B cell (primary cell): ENCODE measurements around the gene TMEM106B. TPM values are rescaled to one million over a fixed set of nuclear protein-coding genes. Genes with fewer than 3 reads are reported as not detected.
"Not testable (repeated sequence)": the region's sequence is repeated elsewhere in the genome, so short reads cannot be mapped to it uniquely, and the experiment has no call there.

Experiments used
- ATAC-seq: fragments of 200-7000 bp; cut with Tn5 transposase; one replicate; pipeline ENCODE4 v1.10.0; 2021; ENCODE audit warnings: low read depth, mild to moderate bottlenecking, moderate number of reproducible peaks, moderate library complexity
- CTCF ChIA-PET: fragments of 350-600 bp; sonication (Branson Sonifier 250); formaldehyde crosslinking; loops from one replicate; lab custom pipeline; 2021; ENCODE audit warnings: antibody characterized with exemption, inconsistent platforms; lab: Charles Lee
- POLR2A ChIA-PET: fragments of 350-600 bp; sonication (Branson Sonifier 250); formaldehyde crosslinking; loops from one replicate; lab custom pipeline; 2021; ENCODE audit warnings: antibody characterized with exemption; lab: Charles Lee
- DNase-seq: peaks from one replicate; pipeline ENCODE4 v3.0.0; 2013
- H2AFZ ChIP-seq: 2 replicates; pipeline ENCODE4 v1.6.1; 2012; ENCODE audit warnings: mild to moderate bottlenecking, low read depth, low read length; ENCODE audit not compliant: insufficient read depth, poor library complexity, severe bottlenecking
- H3K27ac ChIP-seq, 2 donors: 1 replicate in 1 of 2; 2 replicates in 1 of 2; pipeline ENCODE4 v1.5.1; 2012 to 2013; ENCODE audit warnings: low read length in 2 of 2, mild to moderate bottlenecking in 2 of 2, moderate library complexity in 1 of 2
- H3K27me3 ChIP-seq, 4 experiments: fragments of 200-600 bp in 1 of 4; sonication (generic) in 1 of 4; replicated peaks in 1 of 4; 1 replicate in 2 of 4; 2 replicates in 2 of 4; pipeline versions ENCODE4 v1.6.1 to v1.7.0; 2013 to 2016; ENCODE audit warnings: low read length in 3 of 4, mild to moderate bottlenecking in 2 of 4, mixed read lengths in 1 of 4, moderate library complexity in 1 of 4; ENCODE audit not compliant: insufficient read depth in 4 of 4, control insufficient read depth in 3 of 4; ENCODE audit errors: control extremely low read depth in 1 of 4
- H3K36me3 ChIP-seq, 2 experiments: replicated peaks in 1 of 2; 1 replicate in 1 of 2; 2 replicates in 1 of 2; pipeline versions ENCODE4 v1.6.1 to v1.7.1; 2013; ENCODE audit warnings: low read length in 1 of 2; ENCODE audit not compliant: insufficient read depth in 2 of 2, control insufficient read depth in 1 of 2; ENCODE audit errors: control extremely low read depth in 1 of 2, extremely low read depth in 1 of 2
- H3K4me1 ChIP-seq, 2 donors: fragments of 200-600 bp in 1 of 2; sonication (generic) in 1 of 2; 1 replicate in 1 of 2; 2 replicates in 1 of 2; pipeline versions ENCODE4 v1.5.1 to v1.6.1; 2013 to 2017; ENCODE audit warnings: low read length in 2 of 2; ENCODE audit not compliant: control insufficient read depth in 2 of 2, insufficient read depth in 2 of 2
- H3K4me2 ChIP-seq: replicated peaks from 2 replicates; pipeline ENCODE3; 2012; ENCODE audit warnings: mild to moderate bottlenecking, low read depth, low read length; ENCODE audit not compliant: poor library complexity, severe bottlenecking
- H3K4me3 ChIP-seq, 5 experiments: fragments of 200-600 bp in 1 of 5; sonication (generic) in 1 of 5; 1 replicate in 3 of 5; 2 replicates in 2 of 5; pipeline versions ENCODE4 v1.5.1 to v1.7.0; 2011 to 2016; ENCODE audit warnings: low read length in 4 of 5, mild to moderate bottlenecking in 4 of 5, low read depth in 2 of 5, control low read depth in 1 of 5, moderate library complexity in 1 of 5; ENCODE audit not compliant: insufficient read depth in 1 of 5; ENCODE audit errors: control extremely low read depth in 1 of 5, extremely low read depth in 1 of 5
- H3K79me2 ChIP-seq: fragments of 200-600 bp; sonication (generic); one replicate; pipeline ENCODE4 v1.6.0; 2016; ENCODE audit warnings: low read length; ENCODE audit not compliant: control insufficient read depth, insufficient read depth
- H3K9ac ChIP-seq: fragments of 200-600 bp; sonication (generic); 2 replicates; pipeline ENCODE4 v1.6.1; 2017; ENCODE audit warnings: mild to moderate bottlenecking, low read length, moderate library complexity
- H3K9me3 ChIP-seq, 3 donors: one replicate each; pipeline versions ENCODE4 v1.6.1 to v1.7.1; 2013; ENCODE audit warnings: low read length in 2 of 3; ENCODE audit not compliant: control insufficient read depth in 2 of 3, insufficient read depth in 1 of 3; ENCODE audit errors: control extremely low read depth in 1 of 3
- H4K20me1 ChIP-seq: 2 replicates; pipeline ENCODE4 v1.6.0; 2012; ENCODE audit warnings: mild to moderate bottlenecking, low read length; ENCODE audit not compliant: insufficient read depth, control insufficient read depth, poor library complexity, severe bottlenecking
- H3K27ac Mint-ChIP-seq: one replicate; pipeline ENCODE4 v1.8.0; 2021; ENCODE audit warnings: mixed read lengths
- H3K27me3 Mint-ChIP-seq: one replicate; pipeline ENCODE4 v1.8.0; 2021; ENCODE audit warnings: mixed read lengths
- H3K4me1 Mint-ChIP-seq: one replicate; pipeline ENCODE4 v1.8.0; 2021; ENCODE audit warnings: mixed read lengths
- H3K4me3 Mint-ChIP-seq: one replicate; pipeline ENCODE4 v1.8.0; 2021; ENCODE audit warnings: mixed read lengths
- H3K9me3 Mint-ChIP-seq: one replicate; pipeline ENCODE4 v1.8.0; 2022; ENCODE audit warnings: mixed read lengths; ENCODE audit not compliant: insufficient read depth
- EZH2 ChIP-seq: IDR thresholded peaks from 2 replicates; pipeline ENCODE4 v1.6.1; 2012; ENCODE audit warnings: borderline replicate concordance, low read depth, mild to moderate bottlenecking, moderate library complexity, low read length; ENCODE audit not compliant: insufficient read depth, poor library complexity, severe bottlenecking
- WGBS: methylation state at CpG from one replicate; pipeline ENCODE4 v1.1.5; 2013; ENCODE audit warnings: missing lambda C conversion rate; ENCODE audit not compliant: insufficient coverage; 5-methylcytosine and 5-hydroxymethylcytosine counted together
- intact Hi-C: fragments of 100-400 bp; cut with micrococcal nuclease; formaldehyde crosslinking; loops from one replicate; pipeline ENCODE4 v1.10.0; 2022
- polyA plus RNA-seq: library from polyadenylated mRNA; depleted of rRNA; stranded (reverse); fragments of >200 nt; gene quantifications from 2 replicates; pipeline ENCODE4 v1.2.3, GENCODE V29; 2012
- total RNA-seq, 2 donors: library from RNA; stranded (reverse); fragments of 120-200 nt in 1 of 2; gene quantifications; 1 replicate in 1 of 2; 2 replicates in 1 of 2; pipeline versions ENCODE4 v1.2.3 to v1.2.4, GENCODE V29; 2013 to 2022
- TF ChIP-seq, protein P1 (sequence below): fragments of 200-600 bp; IDR thresholded peaks from one replicate; pipeline ENCODE4 v1.8.0; 2022; ENCODE audit warnings: antibody characterized with exemption, mild to moderate bottlenecking

Gene TMEM106B
- total and polyA plus RNA-seq, 2 donors (not counting 1 experiment from before 2014, with no cell fraction given): 8.4 to 28.3 TPM

DNA sequence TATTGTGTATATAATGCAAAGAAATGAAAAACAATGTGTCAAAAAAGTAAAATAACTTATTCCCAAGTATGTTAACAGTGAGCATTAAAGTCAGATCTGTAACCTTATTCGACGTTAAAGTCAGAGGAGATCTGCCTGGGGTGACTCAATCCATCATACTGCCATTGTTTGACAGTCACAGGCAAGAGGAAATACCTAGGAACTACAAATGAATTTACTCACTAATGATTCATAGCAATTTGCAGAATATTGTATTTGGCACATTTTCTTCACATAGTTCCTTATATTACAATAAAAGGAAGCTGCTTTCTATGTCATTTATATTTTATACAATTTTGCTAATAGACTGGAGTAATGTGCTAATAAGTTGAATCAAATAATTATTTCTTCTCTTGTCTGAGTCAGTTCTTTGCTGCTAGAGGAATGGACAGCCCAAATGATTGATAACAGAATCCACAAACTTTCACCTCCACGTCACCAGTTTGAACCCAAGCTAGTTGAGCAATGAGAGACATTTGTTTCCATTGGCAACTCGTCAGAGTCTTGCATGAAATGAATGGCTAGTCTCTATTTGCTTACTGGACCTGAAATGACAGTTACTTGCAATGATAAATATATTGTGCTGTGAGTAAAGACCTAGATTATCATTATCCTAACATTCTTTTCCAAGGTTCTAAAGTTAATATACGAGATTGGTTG, 48.5 kb upstream of the TMEM106B start:
- TF ChIP-seq, protein P1, sequence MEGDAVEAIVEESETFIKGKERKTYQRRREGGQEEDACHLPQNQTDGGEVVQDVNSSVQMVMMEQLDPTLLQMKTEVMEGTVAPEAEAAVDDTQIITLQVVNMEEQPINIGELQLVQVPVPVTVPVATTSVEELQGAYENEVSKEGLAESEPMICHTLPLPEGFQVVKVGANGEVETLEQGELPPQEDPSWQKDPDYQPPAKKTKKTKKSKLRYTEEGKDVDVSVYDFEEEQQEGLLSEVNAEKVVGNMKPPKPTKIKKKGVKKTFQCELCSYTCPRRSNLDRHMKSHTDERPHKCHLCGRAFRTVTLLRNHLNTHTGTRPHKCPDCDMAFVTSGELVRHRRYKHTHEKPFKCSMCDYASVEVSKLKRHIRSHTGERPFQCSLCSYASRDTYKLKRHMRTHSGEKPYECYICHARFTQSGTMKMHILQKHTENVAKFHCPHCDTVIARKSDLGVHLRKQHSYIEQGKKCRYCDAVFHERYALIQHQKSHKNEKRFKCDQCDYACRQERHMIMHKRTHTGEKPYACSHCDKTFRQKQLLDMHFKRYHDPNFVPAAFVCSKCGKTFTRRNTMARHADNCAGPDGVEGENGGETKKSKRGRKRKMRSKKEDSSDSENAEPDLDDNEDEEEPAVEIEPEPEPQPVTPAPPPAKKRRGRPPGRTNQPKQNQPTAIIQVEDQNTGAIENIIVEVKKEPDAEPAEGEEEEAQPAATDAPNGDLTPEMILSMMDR: no peak
- no peak for TF ChIP-seq EZH2
- Histone ChIP-seq H3K4me1 (no peaks in the 10 kb centered on the region), H3K4me3 (no peak overlapping the region), H3K27ac (no peak overlapping the region), H3K36me3 (no peaks in the 10 kb centered on the region), H3K9me3 (no peaks in the 10 kb centered on the region), H3K4me2 (no peak overlapping the region), H2AFZ (no peak overlapping the region), H3K79me2 (no peaks in the 10 kb centered on the region), H4K20me1 (no peaks in the 10 kb centered on the region), H3K9ac (no peak overlapping the region), H3K27me3 (no peaks in the 10 kb centered on the region)
- peaks cover 7% of the 10 kb centered on the region for H3K9me3 Mint-ChIP-seq
- H3K27ac Mint-ChIP-seq: no peak overlapping the region
- intact Hi-C loops: no loop called here
- no peak overlapping the region for H3K4me3 Mint-ChIP-seq
- no peaks in the 10 kb centered on the region for H3K4me1 Mint-ChIP-seq
- DNase-seq (no peak), ATAC-seq (no peak)
- POLR2A ChIA-PET: no interaction called here
- WGBS: no CpG with 5 or more reads among the region's 5 CpGs
- CTCF ChIA-PET: no interaction called here
- H3K27me3 Mint-ChIP-seq: no peaks in the 10 kb centered on the region

DNA sequence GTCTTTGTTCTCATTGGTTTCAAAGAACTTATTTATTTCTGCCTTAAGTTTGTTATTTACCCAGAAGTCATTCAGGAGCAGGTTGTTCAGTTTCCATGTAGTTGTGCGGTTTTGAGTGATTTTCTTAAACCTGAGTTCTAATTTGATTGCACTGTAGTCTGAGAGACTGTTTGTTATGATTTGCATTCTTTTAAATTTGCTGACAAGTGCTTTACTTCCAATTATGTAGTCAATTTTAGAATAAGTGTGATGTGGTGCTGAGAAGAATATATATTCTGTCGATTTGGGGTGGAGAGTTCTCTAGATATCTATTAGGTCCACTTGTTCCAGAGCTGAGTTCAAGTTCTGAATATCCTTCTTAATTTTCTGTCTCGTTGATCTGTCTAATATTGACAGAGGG, 43.0 kb upstream of the TMEM106B start:
- H3K27me3 ChIP-seq, CTCF ChIA-PET, H3K4me3 ChIP-seq, H2AFZ ChIP-seq, H3K4me3 Mint-ChIP-seq, H3K4me2 ChIP-seq, H3K27ac ChIP-seq, H3K9me3 ChIP-seq, H4K20me1 ChIP-seq, H3K36me3 ChIP-seq, POLR2A ChIA-PET, H3K4me1 ChIP-seq, H3K79me2 ChIP-seq, H3K9ac ChIP-seq, DNase-seq, H3K4me1 Mint-ChIP-seq, intact Hi-C loops, H3K27ac Mint-ChIP-seq, ATAC-seq: not testable (repeated sequence)
- peaks cover 13% of the 10 kb centered on the region for H3K27me3 Mint-ChIP-seq
- 86% methylated on average over 1 of the region's 3 CpGs for WGBS
- peaks cover 11% of the 10 kb centered on the region for H3K9me3 Mint-ChIP-seq

DNA sequence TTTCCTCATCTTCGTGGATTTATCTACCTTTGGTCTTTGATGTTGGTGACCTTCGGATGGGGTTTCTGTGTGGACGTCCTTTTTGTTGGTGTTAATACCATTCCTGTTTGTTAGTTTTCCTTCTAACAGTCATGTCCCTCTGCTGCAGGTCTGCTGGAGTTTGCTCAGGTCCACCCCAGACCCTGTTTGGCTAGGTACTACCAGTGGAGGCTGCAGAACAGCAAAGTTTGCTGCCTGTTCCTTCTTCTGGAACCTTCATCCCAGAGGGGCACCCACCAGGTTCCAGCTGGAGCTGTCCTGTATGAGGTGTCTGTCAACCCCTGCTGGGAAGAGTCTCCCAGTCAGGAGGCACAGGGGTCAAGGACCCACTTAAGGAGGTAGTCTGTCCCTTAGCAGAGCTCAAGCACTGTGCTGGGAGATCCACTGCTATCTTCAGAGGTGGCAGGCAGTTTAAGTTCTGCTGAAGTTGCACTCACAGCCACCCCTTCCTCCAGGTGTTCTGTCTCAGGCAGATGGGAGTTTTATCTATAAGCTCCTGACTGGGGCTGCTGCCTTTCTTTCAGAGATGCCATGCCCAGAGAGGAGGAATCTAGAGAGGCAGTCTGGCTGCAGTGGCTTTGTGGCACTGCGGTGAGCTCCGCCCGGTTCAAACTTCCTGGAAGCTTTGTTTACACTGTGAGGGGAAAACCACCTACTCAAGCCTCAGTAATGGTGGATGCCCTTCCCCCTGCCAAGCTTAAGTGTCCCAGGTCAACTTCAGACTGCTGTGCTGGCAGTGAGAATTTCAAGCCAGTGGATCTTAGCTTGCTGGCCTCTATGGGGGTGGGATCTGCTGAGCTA, 40.9 kb upstream of the TMEM106B start:
- peaks cover 0 to 10% (median 0%) of the 10 kb centered on the region in 4 experiments for H3K27me3 ChIP-seq
- H3K4me3 Mint-ChIP-seq, H3K9ac ChIP-seq, POLR2A ChIA-PET, ATAC-seq, intact Hi-C loops, H4K20me1 ChIP-seq, H3K9me3 ChIP-seq, H2AFZ ChIP-seq, DNase-seq, H3K36me3 ChIP-seq, H3K4me1 Mint-ChIP-seq, H3K27ac ChIP-seq, H3K79me2 ChIP-seq, H3K9me3 Mint-ChIP-seq, H3K4me3 ChIP-seq, H3K4me2 ChIP-seq, H3K27ac Mint-ChIP-seq, H3K4me1 ChIP-seq: not testable (repeated sequence)
- CTCF ChIA-PET: interaction anchor here (1.3 kb wide), 1 partner anchor 149 kb away, joined by 3 read pairs; no protein-coding TSS in a partner anchor
- H3K27me3 Mint-ChIP-seq: peaks cover 23% of the 10 kb centered on the region
- 94% methylated on average over 3 of the region's 6 CpGs for WGBS
